K562 (cell line): ENCODE data around the gene ARHGEF10L. TPM values are rescaled to one million over a fixed set of nuclear protein-coding genes. Genes with fewer than 3 reads are reported as not detected.

Source experiments
- ATAC-seq: fragments of 200-7000 bp; cut with Tn5 transposase; 3 replicates; pipeline ENCODE4 v1.9.1; 2020; ENCODE audit warnings: moderate library complexity
- BruUV-seq: library from RNA; stranded (reverse); fragments of 400-500 nt; replicated peaks from 2 replicates; lab custom pipeline; 2021; lab: Mats Ljungman, UMichigan
- CTCF ChIA-PET: fragments of 300-600 bp; formaldehyde crosslinking; extraction: SDS; loops from one replicate; lab custom pipeline; 2021; ENCODE audit warnings: low intra/inter-chr PET ratio; lab: Yijun Ruan, JAX
- POLR2A ChIA-PET: fragments of 300-600, 350-650 bp; sonication (Branson Sonifier 250); formaldehyde crosslinking; extraction: SDS; loops from one replicate; lab custom pipeline; 2021; ENCODE audit warnings: antibody characterized with exemption, inconsistent platforms; lab: Yijun Ruan, JAX
- DNase-seq, 4 experiments: peaks; one replicate each; pipeline versions ENCODE4 v3.0.0 to v3.0.0-alpha.2; 2011 to 2018; ENCODE audit warnings: low spot score in 3 of 4, mixed read lengths in 3 of 4; ENCODE audit errors: extremely low read depth in 1 of 4
- FAIRE-seq: peaks from 2 replicates; lab custom pipeline; 2011; peaks lifted over from hg19 to GRCh38; lab: Jason Lieb, UNC
- H2AFZ ChIP-seq: 2 replicates; pipeline ENCODE4 v1.6.0; 2011; ENCODE audit warnings: low read depth, low read length, control low read depth, inconsistent platforms
- H3K27ac ChIP-seq: fragments of 200-600 bp; 3 replicates; pipeline ENCODE4 v1.8.0; 2011; ENCODE audit warnings: low read depth, mild to moderate bottlenecking, control low read depth, inconsistent platforms, low read length, moderate library complexity, mixed read lengths; ENCODE audit errors: extremely low read depth
- H3K27me3 ChIP-seq, 2 experiments: fragments of 300-600 bp in 1 of 2; 2 replicates in 1 of 2; 3 replicates in 1 of 2; pipeline versions ENCODE4 v1.6.0 to v1.8.0; 2011; ENCODE audit warnings: inconsistent platforms in 2 of 2, low read length in 2 of 2, mild to moderate bottlenecking in 1 of 2, mixed read lengths in 1 of 2, moderate library complexity in 1 of 2; ENCODE audit not compliant: control insufficient read depth in 2 of 2, insufficient read depth in 2 of 2
- H3K36me3 ChIP-seq: fragments of 300-600 bp; 3 replicates; pipeline ENCODE4 v1.8.0; 2011; ENCODE audit warnings: mild to moderate bottlenecking, low read length, inconsistent platforms; ENCODE audit not compliant: control insufficient read depth, insufficient read depth
- H3K4me1 ChIP-seq, 2 experiments: fragments of 200-600 bp in 1 of 2; replicated peaks in 1 of 2; 2 replicates in 1 of 2; 3 replicates in 1 of 2; pipeline versions ENCODE4 v1.5.1 to v1.8.0; 2011; ENCODE audit warnings: inconsistent platforms in 2 of 2, low read length in 2 of 2, mild to moderate bottlenecking in 1 of 2, mixed read lengths in 1 of 2, moderate library complexity in 1 of 2; ENCODE audit not compliant: control insufficient read depth in 2 of 2, insufficient read depth in 2 of 2
- H3K4me2 ChIP-seq: 2 replicates; pipeline ENCODE4 v1.6.1; 2011; ENCODE audit warnings: low read length, control low read depth, inconsistent platforms, mixed read lengths; ENCODE audit not compliant: insufficient read depth
- H3K4me3 ChIP-seq: fragments of 200-600 bp; sonication (generic), shearing (Covaris generic); 2 replicates; pipeline ENCODE4 v1.5.1; 2016; ENCODE audit warnings: control low read depth, inconsistent platforms
- H3K79me2 ChIP-seq: fragments of 200-600 bp; 3 replicates; pipeline ENCODE4 v1.8.0; 2011; ENCODE audit warnings: low read length, inconsistent platforms; ENCODE audit not compliant: control insufficient read depth, insufficient read depth
- H3K9ac ChIP-seq, 2 experiments: 2 replicates each; pipeline versions ENCODE4 v1.6.0 to v1.6.1; 2011; ENCODE audit warnings: low read depth in 2 of 2, low read length in 2 of 2, control low read depth in 1 of 2, inconsistent platforms in 1 of 2, mild to moderate bottlenecking in 1 of 2, mixed read lengths in 1 of 2; ENCODE audit not compliant: insufficient read depth in 1 of 2
- H3K9me1 ChIP-seq: one replicate; pipeline ENCODE4 v1.6.0; 2011; ENCODE audit warnings: inconsistent platforms, mild to moderate bottlenecking, low read length, moderate library complexity; ENCODE audit not compliant: control insufficient read depth, insufficient read depth
- H3K9me3 ChIP-seq: replicated peaks from 2 replicates; pipeline ENCODE4 v1.5.1; 2011; ENCODE audit warnings: low read depth, low read length, inconsistent platforms; ENCODE audit not compliant: control insufficient read depth, insufficient read depth
- H4K20me1 ChIP-seq: replicated peaks from 2 replicates; pipeline ENCODE4 v1.6.1; 2011; ENCODE audit warnings: low read length, inconsistent platforms, mixed read lengths; ENCODE audit not compliant: control insufficient read depth, insufficient read depth
- BMI1 ChIP-seq: fragments of 150-350 bp; IDR thresholded peaks from 2 replicates; pipeline ENCODE4 v1.6.1; 2014; ENCODE audit warnings: low read length
- CHCHD3 ChIP-seq: fragments of 250-450 bp; sonication (Bioruptor Pico); IDR thresholded peaks from 2 replicates; pipeline ENCODE4 v2.1.2; 2022; ENCODE audit warnings: mild to moderate bottlenecking
- ESRRA ChIP-seq: fragments of 450-650 bp; IDR thresholded peaks from 2 replicates; pipeline ENCODE4 v1.6.1; 2014; ENCODE audit warnings: low read depth, mild to moderate bottlenecking, moderate library complexity, borderline replicate concordance
- PCBP1 ChIP-seq: fragments of 200-400 bp; formaldehyde crosslinking; IDR thresholded peaks from 2 replicates; pipeline ENCODE4 v1.6.1; 2018; ENCODE audit warnings: mild to moderate bottlenecking, low read depth, low read length; ENCODE audit not compliant: poor library complexity, severe bottlenecking
- USF1 ChIP-seq: sonication (generic); formaldehyde crosslinking; IDR thresholded peaks from 2 replicates; pipeline ENCODE4 v1.9.0; 2022; ENCODE audit warnings: mild to moderate bottlenecking, missing genetic modification reagents
- ZBTB1 ChIP-seq: sonication (generic); formaldehyde crosslinking; IDR thresholded peaks from 2 replicates; pipeline ENCODE4 v1.8.1; 2023; ENCODE audit warnings: missing genetic modification reagents, low read depth, mild to moderate bottlenecking, borderline replicate concordance
- ZNF146 ChIP-seq: IDR thresholded peaks from one replicate; pipeline ENCODE4 v1.6.1; 2018; ENCODE audit warnings: missing compliant biosample characterization; ENCODE audit not compliant: unreplicated experiment
- ZNF436 ChIP-seq: fragments of 250-450, 450-650 bp; sonication (Bioruptor Pico); formaldehyde crosslinking; IDR thresholded peaks from 2 replicates; pipeline ENCODE4 v1.7.0; 2020; ENCODE audit warnings: mild to moderate bottlenecking
- ZNF586 ChIP-seq: fragments of 450-650 bp; formaldehyde crosslinking; conservative IDR thresholded peaks from 2 replicates; pipeline ENCODE4 v1.4.0; 2020; ENCODE audit warnings: mild to moderate bottlenecking, moderate library complexity
- WGBS: fragments of 100-300 bp; shearing (Covaris generic); methylation state at CpG from one replicate; pipeline ENCODE4 v1.1.6; 2016; ENCODE audit warnings: low coverage, mixed read lengths; ENCODE audit not compliant: insufficient coverage; ENCODE audit errors: missing lambda C conversion rate; 5-methylcytosine and 5-hydroxymethylcytosine counted together
- in situ Hi-C: fragments of 300-500 bp; cut with MboI; formaldehyde crosslinking; loops from 4 replicates; pipeline ENCODE4 v1.15.0; 2018; ENCODE audit warnings: inconsistent platforms, mixed read lengths
- intact Hi-C: fragments of 100-400 bp; cut with micrococcal nuclease; formaldehyde crosslinking; loops from 2 replicates; pipeline ENCODE4 v1.14.2; 2022
- polyA plus RNA-seq, 8 experiments: library from polyadenylated mRNA; depleted of rRNA in 4 of 8; stranded (reverse) in 5 of 8; unstranded in 3 of 8; fragments of >200 nt; fragmentation: Nextera tagmentation in 2 of 8; fragmentation: Illumina TruSeq in 1 of 8; extraction: Ambion mirVana in 2 of 8; extraction: Trizol in 1 of 8; gene quantifications; 2 replicates each; pipeline versions ENCODE4 v1.2.1 to v1.2.3, GENCODE V29; 2011 to 2014; ENCODE audit warnings: inconsistent platforms in 1 of 8, missing spikeins in 1 of 8
- total RNA-seq, 7 experiments: library from RNA; depleted of rRNA in 6 of 7; stranded (reverse); fragments of >200 nt in 6 of 7; fragmentation: Illumina TruSeq in 2 of 7; extraction: Trizol in 2 of 7; gene quantifications; 2 replicates each; pipeline versions ENCODE4 v1.2.1 to v1.2.3, GENCODE V29; 2011 to 2021; ENCODE audit warnings: low replicate concordance in 1 of 7

Gene ARHGEF10L
- total and polyA plus RNA-seq, 9 of the 15 experiments (the other 6 are each of a cell fraction or from before 2014, with no cell fraction given): 0.09 to 0.13 TPM; not detected in 7

DNA sequence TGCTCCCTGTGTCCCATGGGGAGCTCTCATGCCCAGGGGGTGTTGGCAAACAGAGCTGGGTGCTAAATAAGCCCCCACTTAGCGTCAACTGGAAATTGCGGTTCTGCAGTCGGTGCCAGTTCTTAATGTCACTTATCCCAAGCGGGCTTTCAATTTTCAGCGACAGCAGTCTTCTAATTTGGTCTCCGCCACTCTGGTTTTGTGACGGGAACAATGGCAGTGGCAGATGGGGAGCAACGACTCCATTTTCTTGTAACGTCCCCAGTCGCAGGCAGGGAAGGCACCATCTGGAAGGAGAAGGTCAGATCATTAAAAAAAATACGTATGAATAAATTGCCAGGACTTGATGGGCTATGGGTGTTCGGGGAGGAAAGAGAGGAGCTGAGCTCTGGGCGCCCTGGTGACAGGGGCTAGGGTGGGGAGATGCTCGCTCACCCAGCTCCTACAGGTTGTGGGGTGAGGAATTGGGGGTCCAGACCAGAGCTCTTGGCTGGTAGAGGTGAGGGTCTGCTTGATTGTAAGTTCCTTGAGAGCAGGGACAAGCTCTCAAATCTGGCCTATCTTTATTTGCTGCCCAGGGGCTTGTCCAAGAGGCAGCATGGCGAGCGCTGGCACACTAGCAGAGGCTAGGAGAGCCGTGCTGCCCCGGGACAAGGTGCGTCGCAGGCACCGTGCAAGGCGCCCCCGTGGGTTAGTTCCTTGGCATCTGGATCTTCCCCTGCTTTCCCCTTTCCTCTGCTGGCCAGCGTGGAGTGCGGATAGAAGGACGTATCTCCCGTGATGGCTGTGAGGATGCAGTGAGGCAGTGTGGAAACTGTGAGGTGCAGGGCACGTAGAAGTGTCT, 105.8 kb downstream of the ARHGEF10L start:
- H3K36me3 ChIP-seq: no peaks in the 10 kb centered on the region
- no peak overlapping the region for H3K4me2 ChIP-seq
- no peak overlapping the region for H2AFZ ChIP-seq
- TF ChIP-seq PCBP1 (no peak), ESRRA (no peak), ZNF436 (CRISPR knock-in tag) (no peak), ZNF146 (CRISPR knock-in tag) (no peak), USF1 (no peak), ZBTB1 (CRISPR knock-in tag) (no peak), BMI1 (no peak), CHCHD3 (CRISPR knock-in tag) (no peak), ZNF586 (CRISPR knock-in tag) (no peak)
- no TSS peak for BruUV-seq
- no peaks in the 10 kb centered on the region for H3K79me2 ChIP-seq
- DNase-seq (no peak), FAIRE-seq (no peak), ATAC-seq (no peak)
- H3K9me1 ChIP-seq: no peaks in the 10 kb centered on the region
- POLR2A ChIA-PET: no interaction called here
- H3K27ac ChIP-seq: no peak overlapping the region
- H3K9me3 ChIP-seq: no peaks in the 10 kb centered on the region
- no peak overlapping the region for H3K9ac ChIP-seq
- H4K20me1 ChIP-seq: peaks cover 7% of the 10 kb centered on the region; the same call in 1 of the 2 replicates
- H3K27me3 ChIP-seq: peaks cover 35 to 81% of the 10 kb centered on the region in 2 experiments
- under 1% methylated on average over 27 of the region's 28 CpGs for WGBS
- CTCF ChIA-PET: no interaction called here
- H3K4me1 ChIP-seq: 0 out of 5 replicates have a peak, but pooled peaks cover 0 to 6% of the 10 kb centered on the region in 2 experiments
- in situ Hi-C loops (loop anchor here (10.0 kb wide), 1 partner anchor 940 kb away; no protein-coding TSS in a partner anchor), intact Hi-C loops (no loop called here)
- H3K4me3 ChIP-seq: no peak overlapping the region
